GM04503 (cell line): ENCODE measurements around the gene MAP4K2.
A peak's percentile ranks its signal among the peaks of the same experiment; 100 is the strongest.
"Not testable (repeated sequence)": the region's sequence is repeated elsewhere in the genome, so short reads cannot be mapped to it uniquely, and the experiment has no call there.

Experiments used
- DNase-seq: peaks from one replicate; pipeline ENCODE4 v3.0.0-alpha.2; 2012; ENCODE audit warnings: low read depth

The MAP4K2 gene

DNA sequence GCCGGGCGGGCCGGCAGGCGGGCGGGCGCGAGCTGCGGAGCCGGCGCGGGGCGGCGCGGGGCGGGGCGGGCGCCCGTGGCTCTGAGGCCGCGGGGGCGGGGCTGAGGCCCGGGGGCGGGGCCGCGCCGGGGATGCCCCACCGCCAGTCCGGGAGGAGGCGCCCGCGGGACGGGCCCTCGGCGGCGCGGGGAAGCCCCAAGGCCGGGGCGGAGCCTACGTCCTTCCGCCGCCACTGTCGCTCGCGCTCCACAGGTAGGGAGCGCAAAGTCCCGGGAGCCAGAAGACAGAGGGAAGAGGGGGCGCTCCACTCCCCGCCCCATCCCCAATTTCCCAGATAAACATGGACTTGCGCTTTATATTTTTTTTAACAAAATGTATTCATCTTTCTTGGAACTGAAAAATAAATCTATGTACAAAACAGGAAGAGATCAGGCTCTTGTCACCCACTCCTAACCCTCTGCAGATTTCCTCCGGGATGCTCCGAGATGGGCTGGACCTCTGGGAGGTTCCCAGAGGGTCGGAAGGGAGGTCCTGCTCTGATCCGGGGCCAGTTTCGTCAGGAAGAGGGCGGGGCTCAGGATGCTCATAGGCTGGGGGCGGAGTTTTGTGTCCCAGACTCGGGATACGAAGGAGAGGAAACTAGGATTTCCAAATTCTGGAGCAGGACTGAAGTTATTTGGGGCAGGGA lies at the start of gene MAP4K2:
TSS of gene MAP4K2 (minus strand) at position 57 of the 688 bp plus-strand sequence. CDS start 65 bp downstream, outside the sequence.
- peak; percentile 27 for DNase-seq

DNA sequence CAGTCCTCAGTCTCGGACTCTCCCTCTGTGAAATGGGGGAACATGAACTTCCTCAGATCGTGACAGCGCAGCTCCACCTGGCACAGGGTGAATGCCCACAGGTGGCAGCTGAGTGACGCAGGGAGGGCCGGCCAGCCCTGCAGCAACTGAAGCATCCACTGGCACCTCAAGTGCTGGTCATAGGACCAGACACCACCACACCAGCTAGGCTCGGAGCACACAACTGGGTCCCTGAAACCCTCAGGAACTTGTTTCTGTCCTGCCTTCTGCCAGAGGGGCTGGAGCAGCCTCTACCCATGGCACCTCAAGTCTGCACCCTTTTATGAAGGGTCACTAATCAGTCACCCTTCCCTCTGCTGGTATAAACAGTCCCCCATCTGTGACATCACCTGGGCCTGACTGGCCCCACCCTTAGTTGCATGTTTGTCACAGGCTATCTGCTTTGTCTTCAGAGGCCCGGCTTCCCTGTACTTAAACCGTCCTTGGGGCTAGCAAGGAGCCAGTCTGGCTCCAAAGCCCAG lies 48.9 kb upstream of the MAP4K2 start:
- no peak for DNase-seq

DNA sequence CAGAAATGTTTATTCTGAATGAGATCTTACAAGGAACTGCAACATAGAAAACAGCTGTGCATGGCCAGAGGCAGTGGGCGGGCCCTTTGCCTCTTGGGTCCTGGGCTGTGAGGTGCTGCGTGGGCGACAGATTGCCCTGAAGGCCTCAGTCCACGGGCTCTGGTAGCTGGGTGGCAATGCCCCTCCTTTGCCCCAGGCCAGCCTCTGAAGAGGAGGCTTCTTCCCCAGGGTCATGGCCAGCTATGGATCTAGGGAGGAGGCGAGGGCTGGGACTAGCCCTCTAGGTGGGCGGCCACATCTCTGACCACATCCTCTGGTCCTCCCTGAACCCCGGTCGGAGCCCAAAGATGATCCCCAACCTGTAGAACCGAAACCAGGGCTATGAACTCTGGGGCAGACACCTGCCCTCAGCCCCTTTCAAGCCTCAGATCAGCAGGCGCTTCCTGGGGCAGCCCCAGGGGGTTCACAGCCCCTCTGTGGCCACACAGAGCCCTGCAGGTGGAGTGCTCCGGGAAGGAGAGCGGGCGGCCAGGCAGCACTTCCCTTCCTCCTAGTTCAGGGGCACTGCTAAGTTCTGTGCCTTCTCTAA lies 48.1 kb upstream of the MAP4K2 start:
- no peak for DNase-seq

DNA sequence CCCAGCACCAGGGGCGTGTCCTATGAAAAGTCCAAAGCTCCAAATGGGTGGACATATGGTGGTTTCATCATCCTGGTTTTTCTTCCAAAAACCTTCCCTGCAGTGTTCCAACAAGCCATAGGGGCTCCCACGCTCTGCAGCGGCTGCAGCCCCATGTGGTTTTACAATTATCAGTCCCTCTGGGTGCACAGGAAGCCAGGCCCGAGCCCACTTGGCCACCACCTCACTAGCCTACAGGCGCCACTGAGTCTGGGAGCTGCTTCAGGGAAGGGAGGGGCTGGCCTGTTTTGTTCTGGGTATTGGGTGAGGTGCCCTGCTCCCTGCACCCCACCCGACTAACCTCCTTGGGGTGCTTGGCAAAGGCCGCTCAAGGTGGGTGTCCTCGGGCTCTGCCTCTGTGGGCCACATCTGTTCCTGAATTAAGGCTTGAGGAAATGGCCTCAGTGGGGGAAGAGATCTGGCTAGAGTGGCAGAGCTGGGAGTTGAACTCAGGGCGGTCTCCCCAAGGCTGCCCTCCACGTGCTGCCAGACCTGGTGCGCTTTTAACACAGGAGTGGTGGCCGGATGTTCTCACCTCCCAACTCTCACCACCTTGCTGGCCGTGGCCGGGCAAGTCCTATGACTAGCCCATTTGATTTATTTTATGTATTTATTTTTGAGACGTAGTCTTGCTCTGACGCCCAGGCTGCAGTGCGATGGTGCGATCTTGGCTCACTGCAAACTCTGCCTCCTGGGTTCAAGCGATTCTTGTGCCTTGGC lies 46.8 kb upstream of the MAP4K2 start:
- no peak for DNase-seq

DNA sequence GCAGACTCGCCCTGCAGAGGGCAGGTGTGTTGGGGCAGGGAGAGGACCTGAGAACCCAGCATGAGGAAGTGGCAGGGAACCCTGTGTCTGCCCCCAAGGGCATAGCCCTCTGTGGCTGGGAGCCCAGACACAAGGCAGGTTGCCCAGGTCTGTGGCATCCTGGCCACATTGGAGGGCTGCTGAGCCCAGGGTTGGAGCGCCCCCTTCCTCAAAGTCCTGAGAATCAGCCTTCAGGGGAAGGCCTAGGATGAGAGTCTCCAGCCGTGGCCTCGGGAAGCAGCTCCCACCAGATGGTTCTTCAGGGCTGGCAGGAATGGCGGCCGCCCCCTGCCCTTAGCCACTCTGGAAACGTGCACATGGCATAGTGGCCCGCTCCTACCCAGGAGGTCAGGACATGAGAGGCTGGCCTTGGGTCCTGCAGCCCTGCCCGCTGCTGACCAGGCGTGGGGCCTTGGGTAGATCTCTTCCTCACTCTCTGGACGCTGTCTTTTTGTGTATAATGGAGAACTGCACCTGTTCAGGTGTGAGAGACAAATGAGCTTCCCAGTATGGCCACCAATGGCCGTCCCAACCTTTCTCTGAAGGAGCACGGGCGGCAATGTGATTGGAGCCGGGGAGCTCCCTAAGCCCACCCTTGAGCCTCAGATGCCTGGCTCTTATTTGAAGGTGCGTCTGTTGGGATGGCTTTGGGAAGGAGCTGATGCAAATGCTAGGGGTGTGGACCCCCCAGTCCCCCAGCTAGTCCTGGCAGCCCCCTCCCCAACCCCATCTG lies 46.0 kb upstream of the MAP4K2 start:
- no peak for DNase-seq

DNA sequence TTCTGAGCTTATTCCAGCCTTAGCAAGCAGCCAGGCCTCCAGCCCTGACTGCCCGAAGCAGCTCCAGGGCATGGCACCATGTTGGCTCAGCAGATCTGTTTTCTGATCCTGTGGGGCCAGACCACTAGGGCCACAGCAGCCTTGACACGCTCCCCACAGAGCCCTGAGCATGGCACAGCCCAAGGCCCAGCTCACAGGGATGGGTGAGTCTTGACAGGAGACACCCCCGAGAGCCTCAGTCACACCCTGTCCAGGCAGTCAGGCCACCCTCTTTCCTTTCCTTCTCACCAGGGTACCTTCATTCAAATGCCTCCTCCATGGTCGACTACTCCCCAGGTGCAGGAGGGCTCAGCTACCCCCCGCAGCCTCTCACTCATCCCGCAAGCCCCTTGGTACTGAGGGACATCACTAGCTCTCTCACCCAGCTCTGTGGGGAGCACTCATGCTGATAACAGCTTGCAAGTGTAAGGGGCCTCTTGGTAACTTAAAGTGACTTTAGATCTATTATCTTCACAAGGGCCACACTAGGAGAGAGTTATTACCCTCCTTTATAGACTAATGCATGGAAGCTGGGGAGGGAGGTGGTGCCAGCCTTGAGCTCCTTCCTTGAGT lies 45.3 kb upstream of the MAP4K2 start:
- no peak for DNase-seq

DNA sequence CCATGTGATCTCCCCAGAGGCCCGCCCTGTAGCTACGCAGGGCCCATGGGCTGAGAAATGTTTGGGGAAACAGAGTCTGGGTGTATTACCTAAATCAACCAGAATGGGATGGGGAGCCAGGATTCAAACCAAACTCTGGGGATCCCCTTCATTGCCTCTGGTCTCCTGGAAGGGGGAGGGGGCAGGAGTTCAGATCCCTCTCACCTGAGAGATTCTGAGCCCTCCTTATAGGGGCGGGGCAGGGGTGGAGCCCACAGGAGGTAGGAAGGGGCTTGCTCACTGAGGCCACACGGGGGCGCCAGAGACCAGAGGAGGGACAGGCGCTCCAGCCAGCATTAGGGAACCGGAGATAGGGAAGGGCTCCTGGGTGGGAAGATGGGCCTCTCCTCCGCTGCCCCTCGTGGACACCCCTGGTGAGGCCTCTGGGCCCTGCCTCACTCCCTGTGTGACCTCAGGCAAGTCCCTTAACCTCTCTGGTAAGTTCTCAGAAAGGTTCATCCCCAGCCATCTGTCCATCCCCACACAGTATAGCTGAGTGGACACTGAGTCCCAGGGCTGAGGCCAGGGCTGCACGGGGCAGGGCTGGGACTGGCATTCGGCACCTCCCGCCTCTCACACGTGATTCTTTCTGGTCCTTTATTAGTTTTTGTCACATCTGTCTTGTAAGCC lies 44.1 kb upstream of the MAP4K2 start:
- no peak for DNase-seq

DNA sequence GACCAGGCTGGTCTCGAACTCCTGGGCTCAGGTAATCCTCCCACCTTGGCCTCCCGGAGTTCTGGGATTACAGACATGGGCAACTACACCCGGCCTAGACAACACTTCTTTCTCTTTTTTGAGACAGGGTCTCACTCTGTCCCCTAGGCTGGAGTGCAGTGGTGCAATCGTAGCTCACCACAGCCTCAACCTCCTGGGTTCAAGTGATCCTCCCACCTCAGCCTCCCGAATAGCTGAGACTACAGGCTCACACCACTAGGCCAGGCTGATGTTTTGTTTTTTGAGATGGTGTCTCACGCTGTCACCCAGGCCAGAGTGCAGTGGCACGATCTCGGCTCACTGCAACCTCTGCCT lies 42.7 kb upstream of the MAP4K2 start:
- DNase-seq, result not testable (repeated sequence)

DNA sequence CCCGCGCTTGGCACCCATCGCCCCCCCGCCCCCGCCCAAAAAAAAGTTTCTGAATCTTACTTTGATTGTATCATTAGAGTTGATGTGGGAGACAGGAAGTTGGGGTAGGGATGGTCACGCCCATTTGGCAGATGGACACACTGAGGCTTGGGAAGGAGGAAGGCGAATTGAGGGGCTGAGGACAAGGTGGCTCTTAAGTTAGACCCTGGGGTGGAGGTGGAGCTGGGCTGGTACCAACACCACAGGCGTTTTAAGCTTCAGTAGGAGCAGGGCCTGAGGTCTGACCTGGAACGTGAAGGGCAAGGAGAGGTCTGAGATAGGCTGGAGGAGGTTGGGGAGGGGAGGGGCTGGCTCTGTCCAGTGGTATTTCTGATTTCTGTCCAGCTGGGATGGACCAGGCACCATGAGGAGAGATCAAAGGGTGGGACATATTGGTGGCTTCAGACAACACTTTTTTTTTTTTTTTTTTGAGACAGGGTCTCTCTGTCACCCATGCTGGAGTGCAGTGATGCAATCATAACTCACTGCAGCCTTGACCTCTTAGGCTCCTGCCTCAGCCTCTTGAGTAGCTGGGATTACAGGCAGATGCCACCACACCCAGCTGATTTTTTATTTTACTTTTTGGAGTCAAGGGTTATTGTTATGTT lies 42.2 kb upstream of the MAP4K2 start:
- no peak for DNase-seq

DNA sequence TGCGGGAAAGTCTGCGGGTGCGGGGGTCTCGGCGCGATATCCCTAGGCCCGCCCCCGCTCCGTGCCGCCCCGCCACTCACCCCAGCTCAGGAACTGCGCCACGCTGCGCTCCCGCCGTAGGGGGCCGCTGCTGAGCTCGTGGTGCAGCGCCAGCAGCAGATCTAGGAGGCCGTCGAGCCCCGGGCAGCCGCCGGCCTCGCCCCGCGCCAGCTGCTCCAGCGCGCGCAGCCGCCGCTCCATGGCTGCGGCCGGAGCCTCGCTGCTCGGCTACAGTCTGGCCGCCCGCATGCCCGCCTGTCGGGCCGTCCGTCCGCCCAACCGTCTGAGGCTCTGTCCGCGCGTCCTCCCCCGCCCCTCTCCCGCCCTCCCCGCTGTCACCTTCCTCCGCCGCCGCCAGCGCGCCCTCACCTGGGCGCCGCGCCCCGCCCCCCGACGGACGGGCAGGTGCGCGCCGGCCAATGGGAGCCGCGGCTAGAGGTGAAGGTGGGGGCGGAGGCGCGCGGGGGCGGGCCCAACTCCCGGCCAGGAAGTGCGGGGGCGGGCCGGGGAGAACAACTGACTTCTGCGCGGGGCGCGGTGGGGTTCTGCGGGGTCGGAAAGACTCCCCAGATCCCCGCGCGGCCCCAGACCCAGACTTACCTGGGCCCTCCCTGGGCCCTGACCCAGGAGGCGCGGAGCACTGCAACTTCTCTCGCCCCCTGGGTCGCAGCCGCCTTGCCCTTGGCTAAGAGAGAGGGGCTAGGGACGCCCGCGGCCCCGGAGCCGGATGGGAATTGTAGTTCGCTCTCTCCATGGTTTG lies 41.5 kb upstream of the MAP4K2 start, which contains the start of gene CDC42BPG:
TSS of gene CDC42BPG (minus strand) at position 324 of the 799 bp plus-strand sequence. CDS start at position 240, 84 bp downstream.
- no peak for DNase-seq

DNA sequence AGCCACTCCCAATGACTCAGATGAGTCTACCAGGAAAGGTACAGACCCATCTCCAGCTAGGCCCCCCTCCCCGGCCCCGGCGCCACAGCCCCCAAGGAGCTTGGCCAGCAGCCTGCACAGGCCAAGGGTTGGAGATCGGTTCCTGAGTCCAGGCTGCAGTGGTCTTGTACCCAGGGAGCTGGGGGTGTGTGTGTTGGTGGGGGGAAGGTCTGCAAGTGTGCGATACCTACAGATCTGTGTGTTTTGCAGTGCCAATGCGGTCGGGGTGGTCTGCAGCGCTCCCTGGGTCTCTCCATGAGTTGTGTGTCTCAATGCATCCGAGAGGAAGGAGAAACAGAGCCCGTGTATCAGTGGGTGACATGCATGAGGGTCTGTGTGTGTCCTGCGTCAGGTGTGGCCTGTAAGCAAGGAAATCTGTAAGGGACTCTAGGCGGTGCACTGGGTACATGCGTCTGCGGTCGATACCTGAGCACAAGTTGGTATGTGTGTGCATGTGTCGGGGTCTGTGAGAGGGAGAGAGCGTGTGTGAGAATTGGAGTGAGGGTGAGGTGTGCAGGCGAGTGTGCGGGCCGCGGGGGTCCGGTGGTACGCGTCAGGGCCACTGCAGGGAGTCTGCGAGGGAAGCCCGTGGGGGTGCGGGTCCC lies 40.8 kb upstream of the MAP4K2 start:
- no peak for DNase-seq

DNA sequence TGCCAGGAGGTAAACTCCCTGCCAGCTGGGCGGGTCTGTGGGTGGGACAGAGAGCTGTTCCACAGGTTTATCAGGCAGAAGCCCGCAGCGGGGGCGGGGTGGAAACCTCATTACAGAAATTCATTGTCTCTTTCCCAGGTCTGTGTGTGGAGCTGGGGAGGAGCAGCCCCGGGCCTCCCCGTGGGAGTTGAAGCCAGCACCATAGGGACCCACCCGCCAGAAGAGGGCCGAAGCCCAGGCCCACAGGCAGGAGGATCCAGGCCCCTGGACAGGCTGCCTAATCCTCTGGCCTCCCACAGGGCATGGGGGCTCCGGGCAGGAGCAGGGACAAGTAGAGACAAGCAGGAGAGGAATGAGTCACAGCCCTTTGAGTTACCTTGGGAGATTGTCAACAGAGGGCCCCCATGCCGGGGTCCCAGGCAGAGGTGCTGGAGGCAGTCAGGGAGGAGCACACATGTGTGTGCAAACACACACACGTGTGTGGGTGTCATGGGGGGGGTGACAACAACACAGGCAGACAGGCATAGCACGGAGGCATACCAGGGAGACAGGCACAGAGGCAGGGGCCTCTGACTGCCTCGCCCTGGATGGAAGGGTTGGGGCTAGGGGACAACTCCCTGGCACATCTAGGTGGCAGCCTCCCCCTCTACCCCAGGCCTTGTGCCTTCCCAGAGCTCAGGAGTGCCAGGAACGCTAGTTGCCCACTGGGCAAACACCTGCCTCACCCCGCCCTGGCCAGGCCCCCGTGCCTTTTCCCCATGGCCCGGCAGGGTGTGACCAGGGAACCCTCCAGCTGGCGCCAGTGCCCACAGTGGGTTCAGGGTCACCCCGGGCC lies 40.1 kb upstream of the MAP4K2 start:
- no peak for DNase-seq

DNA sequence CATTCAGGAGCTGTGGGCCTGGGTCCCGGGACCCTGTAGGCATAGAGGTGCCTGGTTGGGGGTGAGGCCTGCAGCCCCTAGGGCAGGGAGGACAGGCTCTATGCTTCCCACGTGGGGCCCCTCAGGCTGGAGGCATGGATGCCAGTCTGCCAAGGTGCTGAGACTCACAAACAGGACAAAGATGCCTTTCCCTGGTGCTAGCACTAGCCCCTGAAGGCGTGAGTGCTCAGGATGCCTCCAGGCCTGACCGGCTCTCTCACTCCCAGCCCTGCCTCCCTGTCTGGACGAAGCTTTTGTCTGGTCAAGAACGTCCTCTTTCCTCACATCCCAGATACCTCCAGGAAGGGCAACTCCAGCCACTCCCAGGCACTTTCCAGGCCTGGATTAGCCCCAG lies 39.3 kb upstream of the MAP4K2 start:
- no peak for DNase-seq

DNA sequence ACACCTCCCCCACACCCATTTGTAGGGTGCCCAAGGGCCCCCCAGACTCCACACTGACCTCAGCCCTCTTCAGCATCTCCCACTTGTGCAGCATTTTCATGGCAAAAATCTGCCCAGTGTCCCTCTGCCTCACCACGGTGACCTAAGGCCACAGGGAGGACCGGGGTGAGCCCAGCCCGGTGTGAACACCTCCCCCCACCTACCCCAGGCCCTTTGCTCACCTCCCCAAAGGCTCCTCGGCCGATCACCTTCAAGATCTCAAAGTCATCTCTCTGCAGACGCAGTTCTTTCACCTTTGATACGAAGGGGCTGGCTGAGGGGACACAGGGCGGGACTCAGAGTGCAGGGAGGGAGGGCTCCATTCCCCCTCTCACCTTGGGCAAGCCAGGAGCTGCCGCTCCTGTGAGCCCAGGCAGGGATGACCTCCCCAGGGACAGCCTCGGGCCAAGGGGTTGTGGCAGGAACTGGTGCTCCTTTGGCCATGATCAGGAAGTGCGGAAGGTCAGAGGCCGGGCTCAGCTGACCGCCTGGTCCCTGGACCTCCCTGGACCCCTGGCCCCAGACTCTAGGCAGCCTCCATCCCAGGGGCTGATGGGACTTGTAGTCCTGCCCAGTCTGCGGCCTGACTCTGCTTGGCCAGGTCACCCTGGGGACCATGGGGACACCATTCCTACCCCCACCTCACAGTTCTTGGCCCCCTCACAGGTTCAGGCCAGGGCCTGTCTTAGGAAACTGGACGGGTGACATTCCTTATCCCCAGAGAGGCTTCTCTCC lies 38.8 kb upstream of the MAP4K2 start:
- no peak for DNase-seq

DNA sequence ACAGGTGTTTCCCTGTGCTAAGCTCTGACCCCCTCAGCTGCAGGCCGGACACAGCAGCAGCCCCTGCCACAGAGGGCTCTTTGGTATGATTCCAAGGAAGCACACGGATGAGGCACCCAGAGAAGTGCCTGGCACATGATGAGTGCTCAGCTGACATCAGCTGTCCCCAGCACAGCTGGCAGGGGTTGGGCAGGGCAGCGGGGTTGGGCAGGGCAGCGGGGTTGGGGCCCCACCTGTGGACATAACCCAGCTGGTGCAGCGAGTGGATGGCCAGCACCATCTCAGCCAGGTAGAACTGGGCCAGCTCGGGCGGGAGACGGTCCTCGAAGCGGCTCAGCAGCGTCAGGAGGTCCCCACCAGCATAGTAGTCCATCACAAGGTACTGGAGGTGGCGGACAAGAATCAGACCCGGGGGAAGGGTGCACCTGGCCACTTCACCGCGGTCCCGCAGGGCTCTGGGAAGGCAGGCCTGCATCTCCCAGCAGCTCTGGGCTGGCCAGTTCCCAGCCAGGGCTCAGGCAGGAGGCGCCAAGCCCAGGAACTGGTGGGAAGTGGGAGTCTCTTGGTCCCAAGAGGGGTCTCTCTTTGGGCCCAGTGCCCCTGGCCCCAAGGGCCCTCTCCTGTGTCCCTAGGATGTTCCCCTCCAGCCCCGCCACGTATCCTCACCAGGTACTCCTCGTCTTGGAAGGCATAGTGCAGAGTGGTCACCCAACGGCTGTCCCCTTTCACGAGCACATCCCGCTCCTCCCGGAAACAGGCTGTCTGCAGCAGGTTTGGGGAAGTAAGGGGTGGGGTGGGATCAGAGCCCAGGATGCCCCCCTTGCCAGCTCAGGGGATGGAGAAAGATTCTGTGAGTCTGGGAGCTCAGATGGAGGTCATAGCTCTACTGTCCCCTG lies 37.1 kb upstream of the MAP4K2 start:
- no peak for DNase-seq

DNA sequence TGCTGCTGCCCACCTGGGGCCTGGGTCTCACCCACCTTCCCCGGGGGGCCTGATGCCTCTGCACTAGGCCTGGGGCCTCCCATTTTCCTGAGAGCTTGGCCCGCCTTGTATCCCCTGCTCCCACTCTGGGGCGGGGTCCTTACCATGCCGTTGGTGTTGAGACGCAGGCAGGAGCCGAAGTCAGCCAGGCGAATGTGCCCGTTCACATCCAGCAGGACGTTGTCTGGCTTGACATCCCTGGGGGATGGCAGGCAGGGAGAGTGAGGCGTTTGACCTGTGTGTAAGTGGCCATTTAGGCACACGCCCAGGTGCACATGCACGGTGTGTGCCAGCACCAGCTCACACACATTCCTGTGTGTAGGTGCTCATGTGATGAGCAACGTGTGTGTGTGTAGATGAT lies 36.3 kb upstream of the MAP4K2 start:
- DNase-seq, result no peak
